Activated CD8-positive, alpha-beta memory T cell treated with anti-CD3 and anti-CD28 coated beads, Interleukin-2, amount 50 U/mL, for 1 hour (primary cell): ENCODE data around the gene CRELD2.

Experiments
- DNase-seq: peaks from one replicate; pipeline ENCODE4 v3.0.0-alpha.2; 2020; ENCODE audit errors: extremely low read depth

CRELD2 gene

GRCh38 chr22:49967706-49968208 lies 49.3 kb downstream of the CRELD2 start:
- DNase-seq = no peak

- DNase-seq = no peak
These were observed 49.9 kb downstream of the CRELD2 start for GRCh38 chr22:49968313-49968830.

- DNase-seq = no peak
These were observed 50.6 kb downstream of the CRELD2 start for GRCh38 chr22:49968831-49969661.

GRCh38 chr22:49969751-49970527 lies 51.5 kb downstream of the CRELD2 start:
- no peak for DNase-seq

- peak; percentile 96 for DNase-seq
These were observed 52.2 kb downstream of the CRELD2 start for GRCh38 chr22:49970528-49971231.

GRCh38 chr22:49971232-49972162 lies 53.1 kb downstream of the CRELD2 start:
- no peak for DNase-seq

GRCh38 chr22:49972163-49973017 lies 54.0 kb downstream of the CRELD2 start:
- DNase-seq = no peak

GRCh38 chr22:49973018-49973961 lies 54.9 kb downstream of the CRELD2 start:
- DNase-seq = no peak

- no peak for DNase-seq
These were observed 57.3 kb downstream of the CRELD2 start for GRCh38 chr22:49975543-49976389.

- DNase-seq = peak; percentile 44
These were observed 58.2 kb downstream of the CRELD2 start for GRCh38 chr22:49976439-49977175.
